Uterus (tissue), 2 donors: Measurements from ENCODE around the gene AASDH.

ENCODE experiments used
- POLR2A ChIP-seq, 2 donors: fragments of 450-650 bp; IDR thresholded peaks; one replicate each; pipeline ENCODE4 v1.6.1; 2016; ENCODE audit warnings: antibody characterized with exemption in 2 of 2, mild to moderate bottlenecking in 1 of 2, moderate library complexity in 1 of 2
- TF ChIP-seq, protein P1 (sequence below), 4 experiments: fragments of 200-600 bp in 2 of 4; fragments of 450-650 bp in 2 of 4; sonication (generic) in 2 of 4; IDR thresholded peaks; one replicate each; pipeline ENCODE4 v1.5.1; 2016 to 2019; ENCODE audit warnings: antibody characterized with exemption in 4 of 4, mild to moderate bottlenecking in 2 of 4, moderate library complexity in 1 of 4

DNA sequence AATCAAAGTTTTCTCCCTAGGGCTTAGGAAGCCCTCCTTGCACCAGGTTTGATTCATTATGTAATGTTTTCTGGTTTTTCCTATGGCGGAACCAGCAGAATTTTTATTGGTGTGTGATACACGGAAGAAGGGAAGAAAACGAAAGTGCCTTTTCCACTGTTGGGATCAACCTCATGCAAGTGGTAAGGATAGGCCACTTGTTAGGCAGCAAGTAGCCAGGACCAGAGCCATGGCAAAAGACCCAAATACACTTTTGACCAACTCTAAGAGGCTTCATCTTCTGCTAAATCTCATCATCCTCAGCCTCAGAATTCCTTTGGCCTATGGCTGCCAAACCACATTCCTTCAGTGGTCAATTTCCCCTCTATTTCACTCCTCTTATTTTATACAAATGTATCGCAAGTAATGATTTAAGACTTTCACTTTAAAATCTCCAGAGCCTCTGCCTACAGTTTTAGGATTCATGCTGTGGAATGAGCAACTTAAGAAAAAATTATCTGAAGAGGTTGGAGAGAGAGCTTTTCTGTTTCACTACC, 26.9 kb upstream of the AASDH start:
- TF ChIP-seq, protein P1, sequence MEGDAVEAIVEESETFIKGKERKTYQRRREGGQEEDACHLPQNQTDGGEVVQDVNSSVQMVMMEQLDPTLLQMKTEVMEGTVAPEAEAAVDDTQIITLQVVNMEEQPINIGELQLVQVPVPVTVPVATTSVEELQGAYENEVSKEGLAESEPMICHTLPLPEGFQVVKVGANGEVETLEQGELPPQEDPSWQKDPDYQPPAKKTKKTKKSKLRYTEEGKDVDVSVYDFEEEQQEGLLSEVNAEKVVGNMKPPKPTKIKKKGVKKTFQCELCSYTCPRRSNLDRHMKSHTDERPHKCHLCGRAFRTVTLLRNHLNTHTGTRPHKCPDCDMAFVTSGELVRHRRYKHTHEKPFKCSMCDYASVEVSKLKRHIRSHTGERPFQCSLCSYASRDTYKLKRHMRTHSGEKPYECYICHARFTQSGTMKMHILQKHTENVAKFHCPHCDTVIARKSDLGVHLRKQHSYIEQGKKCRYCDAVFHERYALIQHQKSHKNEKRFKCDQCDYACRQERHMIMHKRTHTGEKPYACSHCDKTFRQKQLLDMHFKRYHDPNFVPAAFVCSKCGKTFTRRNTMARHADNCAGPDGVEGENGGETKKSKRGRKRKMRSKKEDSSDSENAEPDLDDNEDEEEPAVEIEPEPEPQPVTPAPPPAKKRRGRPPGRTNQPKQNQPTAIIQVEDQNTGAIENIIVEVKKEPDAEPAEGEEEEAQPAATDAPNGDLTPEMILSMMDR (IDR thresholded peaks at IDR 0.05), result no peak
- no peak for TF ChIP-seq POLR2A (IDR thresholded peaks at IDR 0.05)
